A673 (cell line): ENCODE data around the gene CLDN3.

Experiments
- CTCF ChIP-seq: fragments of 300-800, 200-600 bp; sonication (generic); conservative IDR thresholded peaks from 2 replicates; pipeline ENCODE4 v1.5.1; 2017; ENCODE audit warnings: low read depth, mild to moderate bottlenecking, antibody characterized with exemption, low read length, moderate library complexity, mixed read lengths
- EZH2 ChIP-seq: fragments of 200-600 bp; sonication (generic); IDR thresholded peaks from 2 replicates; pipeline ENCODE4 v1.6.1; 2017; ENCODE audit warnings: borderline replicate concordance, low read depth, mild to moderate bottlenecking, mixed read lengths, antibody characterized with exemption, low read length; ENCODE audit not compliant: poor library complexity, severe bottlenecking

GRCh38 chr7:73721377-73721817 is 48.7 kb downstream of the CLDN3 start:
- no peak for TF ChIP-seq EZH2
- no peak for TF ChIP-seq CTCF
